ENCODE measurements around the gene DIPK1B.

- TF ChIP-seq FOXP4 (CRISPR knock-in tag; IDR thresholded peaks at IDR 0.05) = no peak
- no peak for TF ChIP-seq AFF4 (CRISPR knock-in tag; IDR thresholded peaks at IDR 0.05; ENCODE audit: borderline replicate concordance)
- no peak for TF ChIP-seq ATF2 (CRISPR knock-in tag; IDR thresholded peaks at IDR 0.05; ENCODE audit: borderline replicate concordance, low read depth)
- TF ChIP-seq FOXP1 (CRISPR knock-in tag; IDR thresholded peaks at IDR 0.05; ENCODE audit: borderline replicate concordance) = no peak
- TF ChIP-seq CTCF (IDR thresholded peaks at IDR 0.05) = no peak
- TF ChIP-seq ZNF671 (CRISPR knock-in tag; IDR thresholded peaks at IDR 0.05) = no peak
- TF ChIP-seq IRF1 (CRISPR knock-in tag; IDR thresholded peaks at IDR 0.05) = no peak
Observed at GRCh38 chr9:136695435-136695895, 16.9 kb upstream of the DIPK1B start.
